T-helper 9 cell (primary cell): Measurements from ENCODE around the gene PON3.
"Not testable (repeated sequence)": the region's sequence is repeated elsewhere in the genome, so short reads cannot be mapped to it uniquely, and the experiment has no call there.

Experiments
- DNase-seq: peaks from one replicate; pipeline ENCODE4 v3.0.0-alpha.2; 2020

Gene PON3

DNA sequence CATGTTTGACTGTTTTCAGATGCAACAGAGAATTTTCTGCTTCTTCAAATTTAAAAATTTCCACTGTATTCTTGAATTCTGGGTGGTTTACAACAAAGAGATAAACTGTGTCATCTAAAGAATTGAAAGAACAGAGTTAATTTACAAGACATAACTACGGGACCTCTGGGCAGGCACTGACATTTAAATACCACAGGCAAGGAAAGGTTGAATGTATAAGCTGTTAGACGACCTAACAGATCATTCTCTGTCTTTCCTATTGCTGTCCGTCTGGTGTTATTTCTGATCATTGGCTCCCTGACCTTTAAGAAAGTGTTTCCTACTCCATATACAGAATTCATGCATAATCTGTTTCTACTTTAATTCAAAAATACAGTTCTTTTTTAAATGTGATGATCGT, 15.5 kb upstream of the PON3 start:
- no peak for DNase-seq

DNA sequence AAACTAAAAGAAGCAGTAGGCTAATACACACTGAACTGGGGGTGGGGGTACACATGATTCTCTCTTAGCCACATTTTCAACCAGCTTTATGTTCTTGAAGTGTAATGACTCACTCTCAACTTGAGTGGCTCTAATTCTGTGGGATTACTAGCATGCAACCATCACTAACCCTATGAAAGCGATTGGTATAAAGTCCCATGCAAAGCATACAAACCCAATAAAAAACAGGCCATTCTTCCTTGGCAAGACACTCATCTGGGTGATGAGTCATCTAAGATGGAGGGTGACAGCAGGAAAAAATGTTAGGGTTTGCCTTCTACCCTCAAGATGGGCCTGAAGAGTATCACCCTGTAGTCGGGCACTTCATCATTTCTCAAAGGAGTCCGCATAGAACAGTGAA, 14.9 kb upstream of the PON3 start:
- DNase-seq, result no peak

DNA sequence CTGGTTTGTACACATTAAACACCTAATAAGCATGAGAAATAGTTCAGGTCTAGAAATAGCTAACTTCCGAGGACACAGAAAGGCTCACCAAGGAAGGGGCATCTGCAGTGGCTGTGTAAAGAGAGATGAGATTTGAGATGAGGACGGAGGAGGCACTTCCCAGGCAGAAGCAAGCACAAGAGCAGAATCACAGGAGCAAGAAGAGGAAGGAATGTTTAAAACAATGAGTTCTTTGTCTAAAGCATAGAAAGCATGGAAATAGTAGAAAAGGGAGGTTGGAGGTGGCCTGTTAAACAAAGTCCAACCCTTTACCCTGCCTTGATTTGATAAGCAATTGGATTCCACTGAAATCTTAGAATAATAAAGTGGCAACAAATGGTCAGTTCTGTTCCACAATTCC, 11.6 kb upstream of the PON3 start:
- no peak for DNase-seq

DNA sequence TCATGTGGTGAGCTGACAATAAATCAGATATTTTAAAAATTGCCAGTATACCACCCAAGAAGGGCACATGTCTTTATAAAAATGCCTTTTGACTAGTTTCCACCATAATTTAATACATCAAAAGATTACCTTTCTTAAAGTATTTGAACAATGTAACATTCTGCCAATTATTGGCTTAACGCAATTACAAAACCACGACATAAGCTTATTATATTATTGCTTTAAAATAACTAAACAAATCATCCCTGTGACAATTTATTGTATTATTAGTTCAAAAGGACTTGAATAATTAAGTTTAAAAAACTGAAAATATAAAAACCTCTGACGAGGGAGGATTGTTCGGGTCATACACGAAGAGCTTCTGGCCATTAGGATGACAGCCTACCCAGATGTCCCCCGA, 9.6 kb upstream of the PON3 start:
- DNase-seq, result no peak

DNA sequence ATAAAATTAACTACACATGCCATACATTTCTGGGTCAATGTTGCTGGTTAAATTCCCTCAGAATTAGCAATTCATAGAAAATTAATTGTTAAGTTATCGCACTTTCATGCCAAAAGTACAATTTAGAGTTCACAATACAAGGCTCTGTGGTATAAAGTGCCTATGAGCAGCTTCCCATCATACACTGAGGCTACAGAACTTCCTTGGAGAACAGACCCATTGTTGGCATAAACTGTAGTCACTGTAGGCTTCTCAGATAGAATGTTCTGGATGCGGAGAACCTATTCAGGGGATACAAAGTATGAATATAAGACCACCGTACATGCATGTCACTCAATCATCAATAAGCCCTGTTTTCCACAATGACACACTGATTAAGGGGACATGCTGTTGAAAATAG, 9.0 kb upstream of the PON3 start:
- DNase-seq, result no peak

DNA sequence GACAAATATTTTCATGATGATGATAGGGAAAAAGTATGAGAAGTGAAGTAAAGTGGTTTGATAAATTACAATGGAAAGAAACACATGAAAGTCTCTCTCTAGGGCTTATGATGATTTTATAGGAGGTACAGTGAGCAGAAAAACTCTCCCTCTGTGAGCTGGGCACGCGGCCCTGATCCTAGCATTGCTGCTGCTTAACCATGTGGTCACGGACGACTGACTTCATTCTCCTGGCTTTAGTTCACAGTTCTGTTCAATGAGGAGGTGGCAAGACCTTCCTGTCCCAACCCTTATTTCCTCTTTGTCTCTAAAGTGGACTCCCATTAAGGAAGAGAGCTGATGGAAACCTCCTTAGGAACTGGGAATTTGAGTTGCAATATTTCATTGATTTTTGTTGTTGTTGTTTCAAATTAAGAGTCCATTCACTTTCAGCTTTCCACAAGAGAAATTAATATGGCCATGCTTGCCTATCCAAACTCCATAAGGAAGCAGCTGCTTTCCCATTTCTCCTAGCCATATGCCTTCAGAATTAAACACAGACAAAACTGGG, 8.2 kb upstream of the PON3 start:
- no peak for DNase-seq

DNA sequence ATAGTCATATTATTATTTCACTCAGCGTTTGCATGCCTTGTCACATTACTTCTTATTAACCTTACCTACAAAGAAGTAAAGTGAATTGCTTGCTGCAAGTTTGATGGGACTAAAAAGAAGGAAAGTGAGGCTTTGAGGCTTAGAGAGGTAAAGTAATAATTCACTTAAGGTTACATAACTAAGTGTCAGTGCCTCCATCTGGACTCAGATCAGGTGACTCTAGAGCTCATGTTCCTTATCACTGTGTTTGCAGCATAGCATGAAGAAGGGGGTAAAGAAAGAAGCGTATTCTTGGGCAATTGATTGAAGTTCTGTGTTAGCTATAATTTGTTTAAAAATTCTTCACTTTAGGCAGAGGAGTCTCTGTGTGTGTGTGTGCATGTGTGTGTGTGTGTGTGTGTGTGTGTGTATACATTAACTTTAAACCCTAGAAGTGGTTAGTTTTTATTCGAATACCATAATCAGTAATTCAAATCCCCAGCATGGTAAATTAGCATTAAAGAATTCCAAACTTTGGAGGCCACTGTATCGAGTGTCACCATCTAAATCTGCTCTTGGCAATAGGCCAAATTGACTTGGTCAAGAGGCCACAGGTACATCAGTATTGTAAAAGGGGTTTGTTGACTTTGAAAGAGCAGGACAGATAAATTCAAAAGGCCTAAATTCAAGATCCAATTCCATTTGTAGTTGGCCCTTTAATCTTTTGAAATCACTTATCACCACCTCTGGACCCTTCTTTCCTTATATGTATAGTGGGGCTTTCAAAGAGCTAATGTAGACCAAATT, 2.2 kb upstream of the PON3 start:
- DNase-seq, result no peak

DNA sequence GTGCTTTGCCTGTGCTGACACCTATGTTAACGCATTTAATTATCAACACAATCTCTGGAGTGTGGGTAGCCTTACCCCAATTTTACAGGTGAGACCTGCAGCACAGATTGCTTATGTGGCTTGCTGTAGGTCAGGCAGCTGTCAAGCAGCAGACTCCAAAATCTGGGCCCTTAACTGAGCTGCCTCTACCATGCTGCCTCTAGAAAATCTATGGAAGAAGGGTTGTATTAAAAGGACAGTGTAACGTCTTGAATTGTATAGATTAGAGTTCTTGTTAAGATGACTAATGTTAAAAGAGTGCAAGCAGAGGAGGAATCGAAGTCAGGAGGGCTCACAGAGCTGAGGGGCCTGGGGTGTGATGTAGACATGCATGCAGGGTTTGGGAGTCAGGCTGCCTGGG, 1.2 kb upstream of the PON3 start:
- DNase-seq, result no peak

DNA sequence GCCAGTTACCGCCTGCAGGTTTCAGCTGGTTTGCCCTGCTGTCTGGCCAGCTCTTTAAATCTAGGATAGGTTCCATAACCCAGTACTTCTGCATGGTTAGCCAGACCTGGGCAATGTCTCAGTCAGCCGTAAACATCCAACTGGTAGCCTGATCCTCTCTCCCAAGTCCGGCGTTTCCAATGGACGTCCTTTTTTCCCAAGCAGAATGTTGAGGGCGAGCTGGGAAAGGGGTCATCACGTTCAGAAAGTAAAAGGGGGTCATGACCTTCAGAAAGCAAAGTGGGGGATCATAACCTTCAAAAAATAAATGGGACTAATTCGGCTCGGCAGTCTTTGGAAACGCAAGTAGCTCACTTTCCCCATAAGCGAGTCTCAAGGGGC, 430 bp downstream of the PON3 start:
- DNase-seq, result no peak

DNA sequence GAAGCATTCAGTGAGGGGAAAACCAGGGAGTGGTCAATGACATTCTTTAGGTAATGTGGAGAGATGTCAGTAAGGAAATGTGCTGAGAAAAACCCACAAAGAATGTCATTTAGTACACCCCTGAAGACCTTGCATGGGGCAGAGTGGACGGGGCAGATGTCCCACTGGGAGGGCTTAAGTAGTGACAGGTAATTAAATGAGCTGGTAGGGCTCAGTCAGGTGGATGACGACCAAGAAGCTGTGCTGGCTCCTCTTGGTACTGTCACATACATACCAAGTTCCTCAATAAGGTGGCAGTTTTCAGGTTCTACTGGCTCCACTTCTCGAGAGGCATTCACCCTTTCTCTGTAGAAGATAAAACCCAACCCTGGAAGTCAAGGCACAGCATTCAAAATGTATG, 1.8 kb downstream of the PON3 start:
- no peak for DNase-seq

DNA sequence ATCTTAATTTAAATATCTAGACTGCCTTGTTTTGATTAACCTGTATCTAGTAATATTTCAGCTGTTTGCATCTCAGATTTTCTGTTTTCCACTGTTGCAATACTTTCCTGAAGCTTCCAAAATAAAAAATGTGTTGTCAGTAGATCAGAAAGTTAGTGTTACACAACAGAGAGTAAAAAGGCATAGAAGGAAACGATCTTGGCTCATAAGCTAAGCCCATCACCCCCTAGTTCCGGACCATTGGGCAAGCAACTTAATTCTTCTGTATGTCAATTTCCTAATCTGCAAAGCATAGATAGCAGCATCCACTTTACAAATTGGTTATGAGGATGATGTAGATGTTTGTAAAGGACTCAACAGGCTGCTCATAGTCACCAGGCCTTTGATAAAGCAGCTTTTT, 4.4 kb downstream of the PON3 start:
- DNase-seq, result no peak

DNA sequence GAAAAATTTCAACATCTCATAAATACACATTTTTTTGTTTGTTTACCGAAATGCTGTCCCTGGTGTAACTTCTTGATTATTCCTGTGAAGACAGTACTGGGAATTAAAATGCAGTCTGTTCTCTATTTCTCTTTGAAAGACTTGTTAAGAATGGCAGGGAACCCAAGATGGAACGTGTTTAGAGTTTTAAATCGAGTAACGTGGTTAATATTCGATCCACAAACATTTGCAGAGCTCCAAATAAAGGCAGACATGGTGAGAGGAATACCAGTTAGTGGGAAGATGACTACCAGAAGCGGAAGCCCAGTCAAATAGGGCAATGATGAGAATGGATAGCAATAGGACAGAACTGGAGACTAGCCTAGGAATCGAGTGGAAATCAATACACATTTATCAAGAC, 6.7 kb downstream of the PON3 start:
- DNase-seq, result no peak

DNA sequence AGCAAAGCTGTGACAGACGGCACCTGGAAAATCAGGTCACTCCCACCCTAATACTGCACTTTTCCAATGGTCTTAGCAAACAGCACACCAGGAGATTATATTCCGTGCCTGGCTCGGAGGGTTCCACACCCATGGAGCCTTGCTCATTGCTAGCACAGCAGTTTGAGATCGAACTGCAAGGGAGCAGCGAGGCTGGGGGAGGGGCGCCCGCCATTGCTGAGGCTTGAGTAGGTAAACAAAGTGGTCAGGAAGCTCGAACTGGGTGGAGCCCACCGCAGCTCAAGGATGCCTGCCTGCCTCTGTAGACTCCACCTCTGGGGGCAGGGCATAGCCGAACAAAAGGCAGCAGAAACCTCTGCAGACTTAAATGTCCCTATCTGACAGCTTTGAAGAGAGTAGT, 16.7 kb downstream of the PON3 start:
- not testable (repeated sequence) for DNase-seq

DNA sequence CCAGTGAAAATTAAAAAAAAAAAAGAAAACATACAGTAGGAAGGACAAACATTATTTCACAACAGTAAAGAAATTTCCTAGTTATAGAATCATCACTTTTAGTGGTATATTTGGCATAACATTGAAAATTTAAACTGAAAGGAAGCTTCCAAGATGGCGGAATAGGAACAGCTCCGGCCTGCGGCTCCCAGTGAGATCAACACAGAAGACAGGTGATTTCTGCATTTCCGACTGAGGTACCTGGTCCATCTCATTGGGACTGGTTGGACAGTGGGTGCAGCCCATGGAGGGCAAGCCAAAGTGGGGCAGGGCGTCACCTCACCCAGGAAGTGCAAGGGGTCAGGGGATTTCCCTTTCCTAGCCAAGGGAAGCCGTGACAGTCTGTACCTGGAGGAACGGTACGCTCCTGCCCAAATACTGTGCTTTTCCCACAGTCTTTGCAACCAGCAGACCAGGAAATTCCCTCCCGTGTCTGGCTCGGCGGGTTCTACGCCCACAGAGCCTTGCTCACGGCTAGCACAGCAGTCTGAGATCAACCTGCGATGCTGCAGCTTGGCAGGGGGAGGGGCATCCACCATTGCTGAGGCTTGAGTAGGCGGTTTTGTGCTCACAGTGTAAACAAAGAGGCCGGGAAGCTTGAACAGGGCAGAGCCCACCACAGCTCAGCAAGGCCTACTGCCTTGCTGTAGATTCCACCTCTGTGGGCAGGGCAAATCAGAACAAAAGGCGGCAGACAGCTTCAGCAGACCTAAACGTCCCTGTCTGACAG, 19.4 kb downstream of the PON3 start:
- DNase-seq, result no peak

DNA sequence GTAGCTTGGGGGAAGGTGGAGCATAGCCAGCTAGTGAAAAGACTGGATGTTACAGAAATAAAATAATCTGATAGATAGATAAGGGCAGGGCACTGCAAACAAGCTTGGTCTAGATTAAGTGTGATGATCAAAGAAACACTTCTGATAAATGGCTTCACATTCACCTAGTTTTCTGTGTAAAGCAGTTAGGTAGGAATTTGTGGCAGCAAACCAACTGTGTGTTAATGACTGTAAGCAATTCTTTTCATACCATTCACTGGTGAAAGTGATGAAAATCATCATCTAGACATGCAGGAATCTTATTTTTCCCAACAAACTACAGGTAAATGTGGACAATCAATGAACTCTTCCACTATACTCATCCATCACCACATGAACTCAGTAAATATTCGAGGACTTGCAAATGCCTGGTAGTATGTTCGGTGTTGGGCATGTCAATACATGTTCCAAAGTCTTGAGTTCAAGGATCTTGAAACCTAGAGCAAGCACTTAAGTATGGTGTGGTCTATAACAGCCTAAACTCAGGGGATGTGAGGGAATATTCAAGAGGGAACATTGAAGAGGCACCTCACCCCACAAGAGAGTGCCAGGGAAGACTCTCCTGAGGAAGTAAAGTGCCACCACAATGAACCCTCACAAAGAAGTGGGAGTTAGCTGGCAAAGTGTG, 20.5 kb downstream of the PON3 start:
- no peak for DNase-seq

DNA sequence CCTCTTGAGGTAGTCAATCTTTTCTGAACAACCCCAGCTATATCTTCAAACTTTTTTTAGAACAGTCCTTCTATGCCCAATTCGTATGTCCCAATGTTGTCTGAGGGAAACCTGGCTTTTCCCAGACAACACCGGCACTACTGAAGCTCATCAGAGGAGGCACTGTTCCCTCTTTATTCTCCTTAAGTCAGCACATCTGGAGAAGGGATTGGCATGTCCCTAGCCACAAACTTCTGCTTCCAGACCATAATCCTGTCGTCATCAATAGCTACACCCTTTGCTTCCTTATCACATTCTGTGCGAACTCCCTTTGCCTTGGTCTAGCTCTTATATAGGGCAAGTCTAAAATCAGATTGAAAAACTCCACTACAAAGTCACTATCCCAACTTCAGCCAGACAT, 22.9 kb downstream of the PON3 start:
- DNase-seq, result no peak

DNA sequence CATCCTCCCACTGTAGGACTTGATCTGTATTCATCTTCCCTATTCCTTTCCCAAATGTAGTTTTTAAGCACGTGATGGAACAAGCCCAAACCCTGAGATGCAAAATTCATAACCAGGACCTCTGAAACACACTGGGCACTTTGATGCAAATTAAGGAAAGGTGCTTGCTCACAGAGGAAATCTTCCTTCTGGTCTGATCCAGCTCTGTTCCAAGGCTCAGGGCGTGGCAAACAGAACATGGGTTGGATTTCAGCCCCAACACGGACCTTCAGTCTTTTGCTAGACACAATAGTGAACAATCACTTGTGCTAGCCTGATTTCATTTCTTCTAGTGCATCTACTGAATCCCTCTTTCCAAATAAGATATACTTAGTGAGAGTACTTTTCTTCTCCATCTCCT, 27.9 kb downstream of the PON3 start:
- DNase-seq, result no peak

DNA sequence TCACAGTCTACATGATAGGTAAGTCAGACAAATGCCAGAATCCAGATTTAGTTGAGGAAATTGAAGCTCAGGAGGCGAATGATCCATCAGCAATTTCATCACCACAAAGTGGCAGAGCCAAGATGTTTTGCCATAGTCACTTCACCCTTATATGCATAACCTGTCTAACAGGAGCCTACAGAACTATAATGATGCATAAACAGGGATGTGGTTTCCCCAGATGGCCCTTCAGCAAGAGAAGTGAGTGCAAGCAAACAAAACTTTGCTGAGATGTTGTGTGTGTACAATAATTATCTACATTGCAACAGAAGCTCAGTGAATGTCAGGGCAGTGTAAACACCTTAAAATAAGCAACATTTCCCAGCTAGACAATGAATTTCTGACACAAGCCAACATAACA, 28.6 kb downstream of the PON3 start:
- no peak for DNase-seq

DNA sequence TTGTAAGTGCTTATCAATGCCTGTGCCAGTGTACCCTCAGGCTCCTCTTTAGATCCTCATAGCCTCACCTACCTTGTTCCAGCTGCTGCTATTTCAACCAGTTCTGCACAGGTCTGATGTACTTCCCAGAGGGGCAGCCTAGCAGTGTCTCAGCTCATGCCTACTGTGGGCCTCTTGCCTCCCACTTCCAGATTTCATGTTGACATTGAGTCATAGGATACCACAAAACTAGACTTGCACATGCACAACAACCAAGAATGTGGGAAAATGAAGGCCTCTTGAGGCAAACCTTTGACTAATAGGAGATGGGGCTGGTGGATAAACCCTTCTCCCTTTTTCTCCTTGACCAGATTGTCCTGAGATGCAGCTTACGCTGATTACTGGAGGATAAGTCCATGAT, 31.0 kb downstream of the PON3 start:
- no peak for DNase-seq

DNA sequence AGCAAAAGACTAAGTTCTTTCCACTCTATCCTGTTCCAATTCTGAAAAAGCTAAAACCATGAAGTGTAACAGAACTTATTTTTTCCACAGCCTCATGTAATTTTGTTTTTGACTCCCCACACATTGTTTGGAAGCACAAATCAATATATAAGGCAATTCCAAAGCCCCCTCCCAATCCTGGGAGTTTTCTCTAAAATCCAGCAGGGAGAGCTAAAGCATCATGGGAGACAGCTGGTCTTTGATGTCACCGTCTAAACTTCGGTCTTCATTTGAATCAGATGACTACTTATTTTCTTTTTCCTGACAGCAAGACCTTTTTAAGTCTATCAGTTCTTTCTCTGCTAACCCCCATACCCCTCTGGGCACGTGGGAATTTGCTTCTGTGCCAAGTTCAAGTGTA, 38.6 kb downstream of the PON3 start:
- DNase-seq, result no peak

DNA sequence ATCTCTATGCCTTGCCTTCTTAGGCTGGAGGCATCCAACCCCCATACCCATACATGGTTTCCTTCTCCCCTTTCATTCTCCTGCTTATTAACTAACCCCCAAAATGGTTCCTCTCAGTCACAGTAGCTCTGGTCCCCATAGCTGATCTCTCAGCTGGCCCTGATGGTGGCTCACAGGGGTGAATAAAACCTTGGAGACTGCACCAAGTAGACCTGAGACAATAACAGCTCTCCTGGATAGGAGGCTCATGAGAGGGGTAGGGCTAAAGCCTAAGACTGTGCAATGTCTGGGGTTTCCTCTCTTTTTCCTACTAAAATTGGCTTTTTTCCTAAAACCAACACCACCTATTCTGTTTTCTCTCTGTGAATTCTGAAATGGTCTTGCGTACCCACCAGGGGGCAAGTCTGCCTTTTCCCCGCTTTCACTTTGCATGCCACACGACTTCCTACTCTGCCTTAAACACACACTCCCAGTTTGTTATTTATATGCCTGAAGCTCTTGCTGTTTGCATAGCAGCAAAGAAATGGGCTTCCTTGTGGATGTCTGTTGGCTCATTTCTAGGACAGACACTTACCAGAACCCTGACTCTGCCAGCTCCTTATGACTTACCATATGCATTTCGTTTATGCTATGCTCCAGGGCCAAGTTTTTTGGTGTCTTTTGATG, 53.4 kb downstream of the PON3 start:
- no peak for DNase-seq

DNA sequence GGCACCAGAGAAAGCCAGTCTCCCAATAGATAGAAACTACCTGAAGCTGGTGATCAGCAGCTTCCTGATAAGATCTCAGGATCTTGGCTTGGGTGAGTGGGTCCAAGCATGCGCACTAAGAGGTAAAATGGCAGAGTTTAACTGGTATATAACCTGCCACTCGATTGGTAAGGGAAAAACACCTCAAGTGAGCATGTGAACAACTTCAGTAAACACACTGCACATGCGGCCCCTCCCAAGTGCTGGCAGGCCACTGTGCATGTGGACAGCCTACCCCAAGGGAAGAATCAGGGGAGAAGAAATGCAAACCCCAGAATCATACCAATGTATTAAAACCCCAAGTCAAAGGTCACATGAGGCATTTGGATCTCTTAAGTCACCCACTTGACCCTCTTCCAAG, 54.1 kb downstream of the PON3 start:
- DNase-seq, result no peak

DNA sequence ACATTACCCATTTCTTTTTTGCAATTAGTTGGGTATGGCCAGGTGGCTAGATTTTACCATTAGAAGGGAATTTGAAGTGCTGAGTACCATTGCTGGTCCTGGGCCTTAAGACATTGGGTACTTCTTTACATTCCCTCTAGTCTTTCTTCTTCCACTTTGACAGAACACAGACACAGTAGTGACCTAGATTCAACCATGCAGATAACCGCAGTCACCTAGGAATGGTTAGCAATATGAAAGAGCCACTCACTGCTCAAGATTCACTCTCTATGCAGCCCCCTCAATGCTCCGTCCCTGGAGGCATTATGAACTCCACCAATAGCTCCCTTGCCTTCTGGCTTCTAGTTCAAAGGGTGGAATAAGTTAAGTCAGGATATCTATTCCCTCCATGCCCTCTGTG, 55.7 kb downstream of the PON3 start:
- DNase-seq, result no peak
